Measurements from ENCODE around the gene USP13. TPM values are rescaled to one million over a fixed set of nuclear protein-coding genes. Genes with fewer than 3 reads are reported as not detected.

Gene USP13
- total RNA-seq, 2 experiments from 2014 or later: 25.8 to 49.7 TPM

DNA sequence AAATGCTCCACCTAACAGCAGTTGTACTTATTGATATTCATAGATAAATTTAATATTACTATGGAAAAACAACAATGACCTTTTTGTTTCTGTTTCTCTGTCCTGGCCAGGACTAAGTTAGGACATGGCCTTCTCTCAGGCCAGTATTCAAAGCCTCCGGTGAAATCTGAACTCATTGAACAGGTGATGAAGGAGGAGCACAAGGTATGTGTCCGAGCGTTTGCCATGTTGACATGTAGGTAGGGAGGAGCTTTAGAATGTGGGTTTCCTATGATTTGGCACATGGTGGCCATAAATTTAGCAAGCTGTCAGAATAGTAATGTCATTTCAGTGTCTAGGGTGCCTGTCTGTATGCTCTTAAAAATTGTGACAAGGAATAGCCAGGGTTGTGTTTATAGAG is 77.7 kb downstream of the USP13 start:
- BruUV-seq (replicated peaks): no TSS peak
- intact Hi-C loops (cut with micrococcal nuclease; ENCODE audit: unreplicated experiment): no loop called here
- Histone ChIP-seq H3K9me3 (ENCODE audit: low read length) (no peaks in the 10 kb centered on the region), H4K20me1 (ENCODE audit: insufficient read depth, low read length) (no peaks in the 10 kb centered on the region), H3K4me1 (ENCODE audit: insufficient read depth, low read length, poor library complexity, severe bottlenecking) (no peaks in the 10 kb centered on the region), H3K4me2 (ENCODE audit: low read length) (no peak overlapping the region), H3K4me3 (ENCODE audit: low read depth, low read length, poor library complexity, severe bottlenecking) (no peak overlapping the region), H3K9me2 (ENCODE audit: insufficient read depth, low read length) (no peaks in the 10 kb centered on the region), H2AFZ (ENCODE audit: low read length) (no peak overlapping the region), H3K36me3 (ENCODE audit: insufficient read depth, low read length) (peaks cover 82% of the 10 kb centered on the region), H3K79me2 (ENCODE audit: insufficient read depth, low read depth, low read length) (no peaks in the 10 kb centered on the region), H3K27ac (ENCODE audit: low read depth, low read length, poor library complexity, severe bottlenecking) (no peak overlapping the region)
- TF ChIP-seq EZH2phosphoT487 (IDR thresholded peaks at IDR 0.05; ENCODE audit: borderline replicate concordance, low read depth, low read length) (no peak), CTCF (conservative IDR thresholded peaks at IDR 0.05; ENCODE audit: low read length) (no peak)
- POLR2A ChIA-PET: interaction anchor here (0.7 kb wide), 1 partner anchor 20 kb away, joined by 3 read pairs; no protein-coding TSS in a partner anchor
- DNase-seq (ENCODE audit: low spot score): no peak
- CTCF ChIA-PET (ENCODE audit: unreplicated experiment): no interaction called here

DNA sequence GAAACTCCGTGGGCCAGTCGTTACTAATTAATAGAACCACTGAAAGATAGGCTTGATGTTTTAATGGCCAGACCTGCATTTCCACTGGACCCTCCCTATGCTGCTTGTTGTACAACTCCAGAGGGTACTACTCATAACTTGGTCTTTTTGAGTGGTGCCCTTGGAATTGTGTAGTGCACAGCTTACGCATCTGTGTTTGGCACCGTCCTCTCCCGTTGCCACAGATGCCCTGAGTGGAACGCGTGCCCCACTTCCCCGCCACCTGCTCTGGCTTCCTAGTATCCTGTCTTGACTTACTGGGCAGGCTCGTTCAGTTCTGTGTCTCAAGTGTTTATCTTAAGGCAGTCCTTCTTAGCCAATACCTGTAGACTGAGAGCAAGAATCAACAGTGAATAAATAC is 78.7 kb downstream of the USP13 start:
- BruUV-seq (replicated peaks): no TSS peak
- Histone ChIP-seq H3K9me3 (ENCODE audit: low read length) (no peaks in the 10 kb centered on the region), H3K79me2 (ENCODE audit: insufficient read depth, low read depth, low read length) (no peaks in the 10 kb centered on the region), H3K4me3 (ENCODE audit: low read depth, low read length, poor library complexity, severe bottlenecking) (no peak overlapping the region), H3K4me2 (ENCODE audit: low read length) (no peak overlapping the region), H3K9me2 (ENCODE audit: insufficient read depth, low read length) (no peaks in the 10 kb centered on the region), H3K27ac (ENCODE audit: low read depth, low read length, poor library complexity, severe bottlenecking) (no peak overlapping the region), H3K36me3 (ENCODE audit: insufficient read depth, low read length) (peaks cover 81% of the 10 kb centered on the region), H2AFZ (ENCODE audit: low read length) (no peak overlapping the region), H4K20me1 (ENCODE audit: insufficient read depth, low read length) (no peaks in the 10 kb centered on the region), H3K4me1 (ENCODE audit: insufficient read depth, low read length, poor library complexity, severe bottlenecking) (no peaks in the 10 kb centered on the region)
- DNase-seq (ENCODE audit: low spot score): no peak
- POLR2A ChIA-PET: no interaction called here
- intact Hi-C loops (cut with micrococcal nuclease; ENCODE audit: unreplicated experiment): no loop called here
- CTCF ChIA-PET (ENCODE audit: unreplicated experiment): no interaction called here
- no peak for TF ChIP-seq CTCF (conservative IDR thresholded peaks at IDR 0.05; ENCODE audit: low read length)
- TF ChIP-seq EZH2phosphoT487 (IDR thresholded peaks at IDR 0.05; ENCODE audit: borderline replicate concordance, low read depth, low read length): no peak

- H3K9me3 ChIP-seq (ENCODE audit: low read length): no peaks in the 10 kb centered on the region
- TF ChIP-seq EZH2phosphoT487 (IDR thresholded peaks at IDR 0.05; ENCODE audit: borderline replicate concordance, low read depth, low read length) (no peak), CTCF (conservative IDR thresholded peaks at IDR 0.05; ENCODE audit: low read length) (no peak)
- H3K4me1 ChIP-seq (ENCODE audit: insufficient read depth, low read length, poor library complexity, severe bottlenecking): no peaks in the 10 kb centered on the region
- H3K36me3 ChIP-seq (ENCODE audit: insufficient read depth, low read length): peaks cover 90% of the 10 kb centered on the region
- no peak for DNase-seq (ENCODE audit: low spot score)
- H2AFZ ChIP-seq (ENCODE audit: low read length): no peak overlapping the region
- H3K9me2 ChIP-seq (ENCODE audit: insufficient read depth, low read length): no peaks in the 10 kb centered on the region
- no peaks in the 10 kb centered on the region for H3K79me2 ChIP-seq (ENCODE audit: insufficient read depth, low read depth, low read length)
- no TSS peak for BruUV-seq (replicated peaks)
- no peaks in the 10 kb centered on the region for H4K20me1 ChIP-seq (ENCODE audit: insufficient read depth, low read length)
- no peak overlapping the region for H3K4me2 ChIP-seq (ENCODE audit: low read length)
- ChIA-PET CTCF (ENCODE audit: unreplicated experiment) (no interaction called here), POLR2A (no interaction called here)
- H3K27ac ChIP-seq (ENCODE audit: low read depth, low read length, poor library complexity, severe bottlenecking): no peak overlapping the region
- no peak overlapping the region for H3K4me3 ChIP-seq (ENCODE audit: low read depth, low read length, poor library complexity, severe bottlenecking)
- intact Hi-C loops (cut with micrococcal nuclease; ENCODE audit: unreplicated experiment): no loop called here
Measured at GRCh38 chr3:179732661-179733348, 80.0 kb downstream of the USP13 start.

Data from OCI-LY7 (cell line).